ENCODE measurements around the gene BMP3. TPM values are rescaled to one million over a fixed set of nuclear protein-coding genes. Genes with fewer than 3 reads are reported as not detected.

Gene BMP3
- total RNA-seq, 2 experiments from 2014 or later: not detected

DNA sequence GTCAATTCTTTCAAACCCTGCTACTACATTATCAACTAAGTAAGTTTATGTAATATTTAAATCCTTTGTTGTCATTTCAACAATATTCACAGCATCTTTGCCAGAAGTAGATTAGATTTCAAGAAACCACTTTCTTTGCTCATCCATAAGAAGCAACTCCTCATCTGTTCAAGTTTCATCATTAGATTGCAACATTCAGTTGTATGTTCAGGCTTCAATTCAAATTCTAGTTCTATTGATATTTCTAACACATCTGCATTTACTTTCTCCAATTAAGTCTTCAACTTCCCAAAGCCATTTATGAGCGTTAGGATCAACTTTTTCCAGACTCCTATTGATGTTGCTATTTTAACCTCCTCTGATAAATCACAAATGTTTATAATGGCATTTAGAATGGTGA lies 66.1 kb downstream of the BMP3 start:
- intact Hi-C loops (cut with micrococcal nuclease): no loop called here
- POLR2A ChIA-PET: no interaction called here
- no peak overlapping the region for H3K27ac Mint-ChIP-seq
- DNase-seq: no peak
- no peak overlapping the region for H3K4me3 Mint-ChIP-seq
- H3K36me3 Mint-ChIP-seq (ENCODE audit: low read depth): no peaks in the 10 kb centered on the region
- H3K4me1 Mint-ChIP-seq (ENCODE audit: low read depth): no peaks in the 10 kb centered on the region
- TF ChIP-seq, protein P1, sequence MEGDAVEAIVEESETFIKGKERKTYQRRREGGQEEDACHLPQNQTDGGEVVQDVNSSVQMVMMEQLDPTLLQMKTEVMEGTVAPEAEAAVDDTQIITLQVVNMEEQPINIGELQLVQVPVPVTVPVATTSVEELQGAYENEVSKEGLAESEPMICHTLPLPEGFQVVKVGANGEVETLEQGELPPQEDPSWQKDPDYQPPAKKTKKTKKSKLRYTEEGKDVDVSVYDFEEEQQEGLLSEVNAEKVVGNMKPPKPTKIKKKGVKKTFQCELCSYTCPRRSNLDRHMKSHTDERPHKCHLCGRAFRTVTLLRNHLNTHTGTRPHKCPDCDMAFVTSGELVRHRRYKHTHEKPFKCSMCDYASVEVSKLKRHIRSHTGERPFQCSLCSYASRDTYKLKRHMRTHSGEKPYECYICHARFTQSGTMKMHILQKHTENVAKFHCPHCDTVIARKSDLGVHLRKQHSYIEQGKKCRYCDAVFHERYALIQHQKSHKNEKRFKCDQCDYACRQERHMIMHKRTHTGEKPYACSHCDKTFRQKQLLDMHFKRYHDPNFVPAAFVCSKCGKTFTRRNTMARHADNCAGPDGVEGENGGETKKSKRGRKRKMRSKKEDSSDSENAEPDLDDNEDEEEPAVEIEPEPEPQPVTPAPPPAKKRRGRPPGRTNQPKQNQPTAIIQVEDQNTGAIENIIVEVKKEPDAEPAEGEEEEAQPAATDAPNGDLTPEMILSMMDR (IDR thresholded peaks at IDR 0.05): no peak
- H3K27me3 Mint-ChIP-seq: peaks cover 2% of the 10 kb centered on the region
- CTCF ChIA-PET: no interaction called here
- ATAC-seq: no peak
- H3K9me3 Mint-ChIP-seq: no peaks in the 10 kb centered on the region

DNA sequence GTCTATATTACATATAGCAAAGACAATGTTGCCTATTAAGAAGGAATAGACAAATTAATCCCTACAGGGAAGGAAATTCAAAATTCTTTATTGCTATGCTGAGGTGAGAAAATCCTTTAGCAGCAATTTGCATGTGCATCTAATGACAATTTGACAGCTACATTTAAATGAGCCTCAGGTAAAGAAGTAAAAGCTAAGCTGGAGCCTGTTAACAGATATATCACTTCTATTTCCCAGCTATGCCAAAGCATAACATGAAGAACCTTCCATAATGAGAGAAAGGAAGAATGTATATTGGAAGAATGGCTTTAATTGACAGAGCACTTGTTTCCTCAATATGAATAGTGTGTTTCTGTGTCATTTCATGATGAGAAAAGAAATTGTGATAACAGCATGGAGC lies 71.6 kb downstream of the BMP3 start:
- ChIA-PET POLR2A (interaction anchor here (0.6 kb wide), 1 partner anchor 235 kb away, joined by 3 read pairs; no protein-coding TSS in a partner anchor), CTCF (interaction anchor here (0.6 kb wide), 1 partner anchor 250 kb away, joined by 3 read pairs; no protein-coding TSS in a partner anchor)
- Mint-ChIP-seq H3K27ac (no peak overlapping the region), H3K36me3 (ENCODE audit: low read depth) (no peaks in the 10 kb centered on the region), H3K4me1 (ENCODE audit: low read depth) (no peaks in the 10 kb centered on the region), H3K27me3 (peaks cover 2% of the 10 kb centered on the region), H3K9me3 (no peaks in the 10 kb centered on the region), H3K4me3 (no peak overlapping the region)
- TF ChIP-seq, protein P1 (IDR thresholded peaks at IDR 0.05): no peak
- DNase-seq (no peak), ATAC-seq (no peak)
- intact Hi-C loops (cut with micrococcal nuclease): no loop called here

DNA sequence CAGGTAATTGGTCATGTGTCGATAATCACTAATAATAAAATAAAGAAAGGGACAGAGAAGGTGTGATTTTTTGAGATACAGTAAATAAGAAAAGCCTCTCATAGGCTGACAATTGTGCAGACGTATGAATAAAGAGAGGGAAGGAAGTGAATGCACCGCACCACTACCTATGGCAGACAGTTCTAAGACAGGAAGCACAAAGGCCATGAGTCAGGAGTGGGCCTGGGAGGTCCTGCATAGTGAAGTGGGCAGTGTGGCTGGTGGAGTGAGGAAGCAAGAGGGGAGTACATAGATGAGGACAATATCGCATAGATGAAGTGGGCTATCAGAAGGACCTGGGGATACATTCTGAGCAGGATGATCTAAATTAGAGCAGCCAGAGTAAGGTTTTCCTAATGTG lies 75.6 kb downstream of the BMP3 start:
- ATAC-seq: no peak

More for the DNA sequence above, 75.6 kb downstream of the BMP3 start:
- Mint-ChIP-seq H3K27me3 (no peaks in the 10 kb centered on the region), H3K27ac (no peak overlapping the region), H3K4me3 (no peak overlapping the region), H3K4me1 (ENCODE audit: low read depth) (no peaks in the 10 kb centered on the region), H3K36me3 (ENCODE audit: low read depth) (no peaks in the 10 kb centered on the region), H3K9me3 (no peaks in the 10 kb centered on the region)
- CTCF ChIA-PET: no interaction called here
- TF ChIP-seq, protein P1 (IDR thresholded peaks at IDR 0.05): no peak
- no peak for DNase-seq
- POLR2A ChIA-PET: no interaction called here
- intact Hi-C loops (cut with micrococcal nuclease): no loop called here

Other genes starting within 250 kb of the BMP3 start
- under 1 TPM; 0.54 to 0.63 TPM for gene PRKG2, start 184.5 kb downstream of the BMP3 start, total RNA-seq